ENCODE data around the gene BIN1. TPM values are rescaled to one million over a fixed set of nuclear protein-coding genes. Genes with fewer than 3 reads are reported as not detected.

Gene BIN1
- total RNA-seq (2022) (198 and 205 TPM in 2 replicates), Bru-seq, nascent RNA (percentile 77 among the genes with signal in this experiment), BruChase-seq, experiment 1, labeled RNA remaining after a 2-hour chase (percentile 78 among the genes with signal in this experiment), BruChase-seq, experiment 2, labeled RNA remaining after a 6-hour chase (percentile 84 among the genes with signal in this experiment)
- long read RNA-seq, transcript BIN1-209 (15 exons, 2,293 nt), result minor isoform, 145 of 632 reads
- long read RNA-seq, transcript BIN1-211 (14 exons, 2,143 nt), result minor isoform, 150 of 632 reads
- long read RNA-seq, transcript BIN1-204 (13 exons, 2,074 nt), result major isoform, 177 of 632 reads
- long read RNA-seq, partial matches to known transcripts, result 30 of 632 reads
- long read RNA-seq, other reads (novel, unspliced or antisense), result 127 of 632 reads

- Mint-ChIP-seq H3K4me3 (ENCODE audit: unreplicated experiment) (peak within 1 kb of the TSS; percentile 85), H3K27me3 (ENCODE audit: insufficient read depth, unreplicated experiment) (no peaks in the 10 kb centered on the region), H3K27ac (ENCODE audit: unreplicated experiment) (peak within 1 kb of the TSS; percentile 84), H3K4me1 (ENCODE audit: low read depth, unreplicated experiment) (peaks cover 38% of the 10 kb centered on the region), H3K36me3 (ENCODE audit: insufficient read depth, unreplicated experiment) (peaks cover 8% of the 10 kb centered on the region), H3K9me3 (ENCODE audit: unreplicated experiment) (no peaks in the 10 kb centered on the region)
- peak; percentile 97 to 98 for DNase-seq
- intact Hi-C loops (cut with micrococcal nuclease; ENCODE audit: unreplicated experiment), result loop anchor here (1.0 to 2.0 kb wide), 5 partner anchors 11 to 110 kb away; no protein-coding TSS in a partner anchor
- Histone ChIP-seq H3K4me1 (peaks cover 47% of the 10 kb centered on the region), H3K4me3 (ENCODE audit: low read depth, low read length) (peak within 1 kb of the TSS; percentile 98), H3K9me3 (no peaks in the 10 kb centered on the region), H3K27me3 (replicated peaks; ENCODE audit: control insufficient read depth, insufficient read depth, low read length) (no peaks in the 10 kb centered on the region), H3K36me3 (ENCODE audit: control insufficient read depth, insufficient read depth, low read length) (peaks cover 2% of the 10 kb centered on the region; the same call in 1 of the 2 replicates)
- POLR2A ChIA-PET, result interaction anchor here (0.6 to 1.4 kb wide), 10 partner anchors 8 to 187 kb away, joined by 3 to 24 read pairs (median 4); partner anchors contain the start of gene ERCC3
- CTCF ChIA-PET, result interaction anchor here (0.6 to 1.4 kb wide), 8 partner anchors 8 to 90 kb away, joined by 3 to 12 read pairs (median 6); no protein-coding TSS in a partner anchor
- no TSS peak for BruUV-seq (replicated peaks)
- no peak for TF ChIP-seq CTCF (IDR thresholded peaks at IDR 0.05; ENCODE audit: insufficient read depth in 1 of 2, low read depth in 1 of 2, low read length in 1 of 2, severe bottlenecking in 1 of 2, unreplicated experiment in 1 of 2)
Measured at GRCh38 chr2:127106991-127107621, at the start of gene BIN1. TSS of gene BIN1 (minus strand) at chr2:127107154. CDS start at chr2:127106943, 211 bp downstream.

- intact Hi-C loops (cut with micrococcal nuclease; ENCODE audit: unreplicated experiment), result loop anchor here (2.0 to 5.0 kb wide), 2 partner anchors 49 to 89 kb away; partner anchors contain the start of gene BIN1
- DNase-seq, result no peak
- Mint-ChIP-seq H3K4me3 (ENCODE audit: unreplicated experiment) (no peak overlapping the region), H3K4me1 (ENCODE audit: low read depth, unreplicated experiment) (peaks cover 21% of the 10 kb centered on the region), H3K27me3 (ENCODE audit: insufficient read depth, unreplicated experiment) (no peaks in the 10 kb centered on the region), H3K36me3 (ENCODE audit: insufficient read depth, unreplicated experiment) (no peaks in the 10 kb centered on the region), H3K27ac (ENCODE audit: unreplicated experiment) (no peak overlapping the region), H3K9me3 (ENCODE audit: unreplicated experiment) (no peaks in the 10 kb centered on the region)
- CTCF ChIA-PET, result no interaction called here
- no TSS peak for BruUV-seq (replicated peaks)
- H3K4me1 ChIP-seq, result peaks cover 19% of the 10 kb centered on the region
- H3K4me3 ChIP-seq (ENCODE audit: low read depth, low read length), result no peak overlapping the region
- no peak for TF ChIP-seq CTCF (IDR thresholded peaks at IDR 0.05; ENCODE audit: insufficient read depth in 1 of 2, low read depth in 1 of 2, low read length in 1 of 2, severe bottlenecking in 1 of 2, unreplicated experiment in 1 of 2)
- no peaks in the 10 kb centered on the region for H3K36me3 ChIP-seq (ENCODE audit: control insufficient read depth, insufficient read depth, low read length)
- no peaks in the 10 kb centered on the region for H3K27me3 ChIP-seq (replicated peaks; ENCODE audit: control insufficient read depth, insufficient read depth, low read length)
- POLR2A ChIA-PET, result no interaction called here
- peaks cover under 1% of the 10 kb centered on the region for H3K9me3 ChIP-seq
Measured at GRCh38 chr2:127155947-127156346, 49.0 kb upstream of the BIN1 start.

- intact Hi-C loops (cut with micrococcal nuclease; ENCODE audit: unreplicated experiment), result loop anchor here (5.0 kb wide), 1 partner anchor 88 kb away; no protein-coding TSS in a partner anchor
- Mint-ChIP-seq H3K9me3 (ENCODE audit: unreplicated experiment) (no peaks in the 10 kb centered on the region), H3K27me3 (ENCODE audit: insufficient read depth, unreplicated experiment) (no peaks in the 10 kb centered on the region), H3K27ac (ENCODE audit: unreplicated experiment) (no peak overlapping the region), H3K36me3 (ENCODE audit: insufficient read depth, unreplicated experiment) (no peaks in the 10 kb centered on the region), H3K4me3 (ENCODE audit: unreplicated experiment) (no peak overlapping the region), H3K4me1 (ENCODE audit: low read depth, unreplicated experiment) (peaks cover 16% of the 10 kb centered on the region)
- H3K36me3 ChIP-seq (ENCODE audit: control insufficient read depth, insufficient read depth, low read length), result no peaks in the 10 kb centered on the region
- H3K4me3 ChIP-seq (ENCODE audit: low read depth, low read length), result no peak overlapping the region
- H3K4me1 ChIP-seq, result peaks cover 15% of the 10 kb centered on the region
- no TSS peak for BruUV-seq (replicated peaks)
- ChIA-PET CTCF (interaction anchor here (0.9 kb wide), 1 partner anchor 18 kb away, joined by 3 read pairs; no protein-coding TSS in a partner anchor), POLR2A (no interaction called here)
- H3K27me3 ChIP-seq (replicated peaks; ENCODE audit: control insufficient read depth, insufficient read depth, low read length), result no peaks in the 10 kb centered on the region
- no peak for TF ChIP-seq CTCF (IDR thresholded peaks at IDR 0.05; ENCODE audit: insufficient read depth in 1 of 2, low read depth in 1 of 2, low read length in 1 of 2, severe bottlenecking in 1 of 2, unreplicated experiment in 1 of 2)
- no peak for DNase-seq
- H3K9me3 ChIP-seq, result peaks cover 7% of the 10 kb centered on the region
Measured at GRCh38 chr2:127155028-127155581, 48.2 kb upstream of the BIN1 start.

All from Caco-2 (cell line).